NB4 (cell line): ENCODE results near the gene SLC5A4.

Experiments
- DNase-seq: peaks from one replicate; pipeline ENCODE4 v3.0.0; 2010; ENCODE audit warnings: low read depth
- H3K4me3 ChIP-seq: one replicate; pipeline ENCODE4 v1.5.1; 2011; ENCODE audit warnings: mild to moderate bottlenecking, low read depth, low read length, moderate library complexity
- MYC ChIP-seq: IDR thresholded peaks from 2 replicates; pipeline ENCODE4 v1.6.1; 2011; ENCODE audit warnings: low read depth, low read length
- POLR2A ChIP-seq: IDR thresholded peaks from 2 replicates; pipeline ENCODE4 v1.6.1; 2011; ENCODE audit warnings: mild to moderate bottlenecking; ENCODE audit not compliant: insufficient read length; ENCODE audit errors: extremely low read depth
- TF ChIP-seq, protein P1 (sequence below): IDR thresholded peaks from one replicate; pipeline ENCODE4 v1.5.1; 2012; ENCODE audit warnings: low read depth, low read length
- TF ChIP-seq, protein P2 (sequence below): IDR thresholded peaks from 2 replicates; pipeline ENCODE4 v1.6.1; 2011; ENCODE audit warnings: low read depth, low read length

SLC5A4 gene

DNA sequence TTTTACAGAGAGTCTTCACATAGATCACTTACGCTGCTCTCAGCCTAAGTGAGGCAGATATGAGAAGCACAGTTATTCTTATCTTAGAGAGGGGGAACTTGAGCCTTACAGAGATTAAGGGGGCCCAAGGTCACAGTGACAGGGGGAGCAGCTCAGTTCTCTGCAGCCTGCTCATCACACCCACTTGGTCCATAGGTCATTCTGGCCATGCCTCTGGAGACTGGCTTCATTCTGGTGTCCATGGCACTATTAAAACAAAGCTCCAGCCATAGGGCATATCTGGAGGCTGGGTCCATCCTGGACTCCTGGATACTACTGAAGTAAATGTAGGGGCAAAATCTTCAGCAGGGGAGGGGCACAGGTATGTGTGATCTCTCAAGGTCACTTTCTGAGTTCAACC is 5.9 kb downstream of the SLC5A4 start:
- no peak overlapping the region for H3K4me3 ChIP-seq
- no peak for DNase-seq
- TF ChIP-seq, protein P1, sequence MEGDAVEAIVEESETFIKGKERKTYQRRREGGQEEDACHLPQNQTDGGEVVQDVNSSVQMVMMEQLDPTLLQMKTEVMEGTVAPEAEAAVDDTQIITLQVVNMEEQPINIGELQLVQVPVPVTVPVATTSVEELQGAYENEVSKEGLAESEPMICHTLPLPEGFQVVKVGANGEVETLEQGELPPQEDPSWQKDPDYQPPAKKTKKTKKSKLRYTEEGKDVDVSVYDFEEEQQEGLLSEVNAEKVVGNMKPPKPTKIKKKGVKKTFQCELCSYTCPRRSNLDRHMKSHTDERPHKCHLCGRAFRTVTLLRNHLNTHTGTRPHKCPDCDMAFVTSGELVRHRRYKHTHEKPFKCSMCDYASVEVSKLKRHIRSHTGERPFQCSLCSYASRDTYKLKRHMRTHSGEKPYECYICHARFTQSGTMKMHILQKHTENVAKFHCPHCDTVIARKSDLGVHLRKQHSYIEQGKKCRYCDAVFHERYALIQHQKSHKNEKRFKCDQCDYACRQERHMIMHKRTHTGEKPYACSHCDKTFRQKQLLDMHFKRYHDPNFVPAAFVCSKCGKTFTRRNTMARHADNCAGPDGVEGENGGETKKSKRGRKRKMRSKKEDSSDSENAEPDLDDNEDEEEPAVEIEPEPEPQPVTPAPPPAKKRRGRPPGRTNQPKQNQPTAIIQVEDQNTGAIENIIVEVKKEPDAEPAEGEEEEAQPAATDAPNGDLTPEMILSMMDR: no peak
- no peak for TF ChIP-seq MYC
- no peak for TF ChIP-seq POLR2A
- TF ChIP-seq, protein P2, sequence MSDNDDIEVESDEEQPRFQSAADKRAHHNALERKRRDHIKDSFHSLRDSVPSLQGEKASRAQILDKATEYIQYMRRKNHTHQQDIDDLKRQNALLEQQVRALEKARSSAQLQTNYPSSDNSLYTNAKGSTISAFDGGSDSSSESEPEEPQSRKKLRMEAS: no peak

DNA sequence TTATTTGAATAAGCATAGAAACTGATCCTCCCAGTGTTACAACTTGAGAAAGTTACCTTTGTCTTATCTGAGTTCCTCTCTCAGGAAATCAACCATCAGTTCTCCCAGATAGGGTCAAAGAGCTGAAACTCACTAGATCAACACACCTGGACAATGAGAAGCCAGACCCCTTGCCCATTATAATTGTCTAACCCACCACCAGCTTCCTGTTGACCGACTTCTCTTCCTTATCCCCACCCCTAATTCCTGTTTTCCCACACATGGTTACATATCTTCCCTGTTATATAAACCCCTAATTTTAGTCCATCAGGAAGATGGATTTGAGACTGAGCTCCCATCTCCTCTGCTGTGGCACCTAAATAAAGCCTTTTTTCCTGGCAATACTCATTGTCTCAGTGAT is 6.9 kb downstream of the SLC5A4 start:
- TF ChIP-seq, protein P2: no peak
- TF ChIP-seq POLR2A (no peak), MYC (no peak)
- TF ChIP-seq, protein P1: no peak
- H3K4me3 ChIP-seq: no peak overlapping the region

DNA sequence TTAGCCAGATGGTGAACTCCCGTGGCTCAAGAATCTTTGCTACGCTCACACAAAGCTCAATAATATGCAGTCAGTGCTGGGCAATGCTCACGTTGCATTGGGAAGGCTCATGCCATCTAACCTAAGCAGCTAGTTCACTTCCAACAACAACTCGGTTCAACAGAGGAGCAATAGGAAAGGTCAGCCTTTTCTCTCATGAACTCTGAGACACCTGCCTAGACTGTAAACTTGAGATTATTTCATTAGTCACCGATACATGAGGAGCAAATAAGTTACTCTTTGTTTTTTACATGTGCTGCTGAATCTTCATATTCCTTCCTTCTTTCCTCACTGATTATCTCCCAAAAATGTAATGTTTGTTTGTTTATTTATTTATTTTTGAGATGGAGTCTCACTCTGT is 9.0 kb downstream of the SLC5A4 start:
- no peak for DNase-seq
- H3K4me3 ChIP-seq: no peak overlapping the region
- TF ChIP-seq, protein P1: no peak
- TF ChIP-seq, protein P2: no peak
- TF ChIP-seq MYC (no peak), POLR2A (no peak)

More for the DNA sequence above, 6.9 kb downstream of the SLC5A4 start:
- DNase-seq: no peak

DNA sequence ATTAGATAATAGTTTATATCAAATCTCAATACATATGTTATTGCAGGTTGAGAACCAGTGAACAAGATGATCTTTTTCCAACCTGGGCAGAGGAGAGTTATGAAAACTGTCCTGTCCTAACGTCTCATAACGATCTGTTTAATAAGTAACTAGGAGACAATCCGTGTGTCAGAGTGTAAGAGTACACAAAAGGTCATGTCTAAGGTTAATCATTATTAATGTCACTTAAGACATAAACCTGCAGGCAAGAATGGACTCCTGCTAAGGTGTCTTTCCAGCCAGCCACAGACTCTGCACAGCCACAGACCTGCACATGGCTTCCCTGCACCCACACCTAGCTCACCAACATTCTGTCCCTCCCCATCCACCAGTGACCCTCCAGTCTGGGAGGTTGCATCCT is 10.1 kb downstream of the SLC5A4 start:
- no peak for DNase-seq
- H3K4me3 ChIP-seq: no peak overlapping the region
- no peak for TF ChIP-seq POLR2A
- TF ChIP-seq, protein P1: no peak
- TF ChIP-seq, protein P2: no peak
- no peak for TF ChIP-seq MYC

DNA sequence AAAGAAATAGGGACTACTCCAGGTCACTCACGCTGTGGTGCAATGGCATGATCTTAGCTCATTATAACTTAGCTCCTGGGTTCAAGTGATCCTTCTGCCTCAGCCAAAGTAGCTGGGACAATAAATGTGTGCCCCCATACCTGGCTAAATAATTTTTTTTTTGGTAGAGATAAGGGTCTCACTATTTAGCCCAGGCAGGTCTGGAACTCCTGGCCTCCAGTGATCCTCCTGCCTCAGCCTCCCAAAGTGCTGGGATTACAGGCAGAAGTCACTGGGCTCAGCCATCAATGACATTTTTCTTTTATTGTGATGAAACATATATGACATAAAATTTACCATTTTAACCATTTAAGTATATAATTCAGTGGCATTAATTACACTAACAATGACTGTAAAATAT is 10.6 kb downstream of the SLC5A4 start:
- H3K4me3 ChIP-seq: no peak overlapping the region
- TF ChIP-seq POLR2A (no peak), MYC (no peak)
- TF ChIP-seq, protein P2: no peak
- TF ChIP-seq, protein P1: no peak
- DNase-seq: no peak

DNA sequence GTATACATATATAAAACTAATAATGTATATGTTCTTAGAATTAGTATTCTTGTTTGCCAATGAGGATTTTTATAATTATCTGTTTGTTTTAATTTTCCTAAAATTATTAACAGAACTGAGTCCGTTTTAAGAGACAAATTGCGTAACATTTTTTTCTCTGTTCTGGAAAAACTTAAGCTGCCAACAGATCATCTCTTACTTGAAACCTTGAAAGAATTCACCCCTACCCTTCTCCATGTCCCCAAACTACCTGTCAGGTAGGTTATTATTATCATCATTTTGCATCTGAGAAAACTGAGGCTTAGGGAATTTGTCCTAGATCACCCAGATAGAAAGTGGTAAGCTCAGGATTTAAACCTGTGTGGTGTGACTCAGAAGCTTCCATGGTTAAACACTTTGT is 14.7 kb downstream of the SLC5A4 start:
- DNase-seq: no peak
- H3K4me3 ChIP-seq: no peak overlapping the region
- no peak for TF ChIP-seq POLR2A
- no peak for TF ChIP-seq MYC
- TF ChIP-seq, protein P2: no peak
- TF ChIP-seq, protein P1: no peak
